SU-DHL-6 (cell line): ENCODE measurements around the gene RABGGTB.
"Not testable (repeated sequence)": the region's sequence is repeated elsewhere in the genome, so short reads cannot be mapped to it uniquely, and the experiment has no call there.

Source experiments
- H2AFZ ChIP-seq: fragments of 200-600 bp; sonication (generic); 2 replicates; pipeline ENCODE4 v1.6.1; 2014; ENCODE audit warnings: low read depth, mild to moderate bottlenecking, moderate library complexity, mixed read lengths, antibody characterized with exemption, low read length; ENCODE audit not compliant: severe bottlenecking
- H3F3A ChIP-seq: fragments of 200-600 bp; shearing (Covaris generic); 2 replicates; pipeline ENCODE4 v1.6.0; 2016; ENCODE audit warnings: antibody characterized with exemption, mild to moderate bottlenecking; ENCODE audit not compliant: insufficient read depth
- H3K27ac ChIP-seq: fragments of 200-600 bp; sonication (generic); 2 replicates; pipeline ENCODE4 v1.5.1; 2016; ENCODE audit warnings: low read depth, mild to moderate bottlenecking, low read length, moderate library complexity, mixed read lengths
- H3K27me3 ChIP-seq: fragments of 200-600 bp; sonication (generic), shearing (Covaris generic); 2 replicates; pipeline ENCODE4 v1.6.0; 2014; ENCODE audit warnings: mild to moderate bottlenecking, low read length
- H3K36me3 ChIP-seq: fragments of 200-600 bp; sonication (generic); 2 replicates; pipeline ENCODE4 v1.6.1; 2014; ENCODE audit warnings: mild to moderate bottlenecking, low read length, mixed read lengths
- H3K4me2 ChIP-seq: fragments of 300-600, 200-600 bp; shearing (Covaris generic), sonication (generic); 2 replicates; pipeline ENCODE4 v1.6.0; 2014; ENCODE audit warnings: low read length, low read depth, mild to moderate bottlenecking; ENCODE audit not compliant: poor library complexity, severe bottlenecking
- H3K4me3 ChIP-seq: fragments of 200-600 bp; sonication (generic); 2 replicates; pipeline ENCODE4 v1.5.1; 2014; ENCODE audit warnings: antibody characterized with exemption, low read length, mild to moderate bottlenecking, mixed read lengths; ENCODE audit not compliant: insufficient read depth, poor library complexity, severe bottlenecking
- H3K79me2 ChIP-seq: fragments of 200-600 bp; sonication (generic); 2 replicates; pipeline ENCODE4 v1.6.1; 2014; ENCODE audit warnings: mild to moderate bottlenecking, low read length, moderate library complexity; ENCODE audit not compliant: insufficient read depth
- H3K9ac ChIP-seq: fragments of 200-600 bp; sonication (generic); 2 replicates; pipeline ENCODE4 v1.7.0; 2014; ENCODE audit warnings: mild to moderate bottlenecking, low read length
- H3K9me2 ChIP-seq: fragments of 200-600 bp; sonication (generic); replicated peaks from 2 replicates; pipeline ENCODE4 v1.6.1; 2014; ENCODE audit warnings: low read length; ENCODE audit not compliant: insufficient read depth
- H3K9me3 ChIP-seq: fragments of 200-600 bp; sonication (generic); 2 replicates; pipeline ENCODE4 v1.6.1; 2014; ENCODE audit warnings: low read length, mixed read lengths; ENCODE audit not compliant: insufficient read depth
- H4K20me1 ChIP-seq: fragments of 200-600 bp; sonication (generic); 2 replicates; pipeline ENCODE4 v1.6.1; 2014; ENCODE audit warnings: low read depth, mild to moderate bottlenecking, antibody characterized with exemption, low read length, moderate library complexity, mixed read lengths
- EZH2phosphoT487 ChIP-seq: fragments of 200-600 bp; sonication (generic), shearing (Covaris generic); conservative IDR thresholded peaks from 2 replicates; pipeline ENCODE4 v1.6.1; 2018; ENCODE audit warnings: mild to moderate bottlenecking, antibody characterized with exemption, low read length, moderate library complexity, mixed read lengths
- TF ChIP-seq, protein P1 (sequence below): fragments of 200-600 bp; sonication (generic); IDR thresholded peaks from one replicate; pipeline ENCODE4 v1.5.1; 2017; ENCODE audit warnings: antibody characterized with exemption, mild to moderate bottlenecking, low read length, moderate library complexity; ENCODE audit not compliant: insufficient read depth, poor library complexity, severe bottlenecking

Gene RABGGTB

GRCh38 chr1:75811211-75811981 lies 25.3 kb downstream of the RABGGTB start:
- H3K79me2 ChIP-seq: no peaks in the 10 kb centered on the region
- TF ChIP-seq EZH2phosphoT487: no peak
- TF ChIP-seq, protein P1, sequence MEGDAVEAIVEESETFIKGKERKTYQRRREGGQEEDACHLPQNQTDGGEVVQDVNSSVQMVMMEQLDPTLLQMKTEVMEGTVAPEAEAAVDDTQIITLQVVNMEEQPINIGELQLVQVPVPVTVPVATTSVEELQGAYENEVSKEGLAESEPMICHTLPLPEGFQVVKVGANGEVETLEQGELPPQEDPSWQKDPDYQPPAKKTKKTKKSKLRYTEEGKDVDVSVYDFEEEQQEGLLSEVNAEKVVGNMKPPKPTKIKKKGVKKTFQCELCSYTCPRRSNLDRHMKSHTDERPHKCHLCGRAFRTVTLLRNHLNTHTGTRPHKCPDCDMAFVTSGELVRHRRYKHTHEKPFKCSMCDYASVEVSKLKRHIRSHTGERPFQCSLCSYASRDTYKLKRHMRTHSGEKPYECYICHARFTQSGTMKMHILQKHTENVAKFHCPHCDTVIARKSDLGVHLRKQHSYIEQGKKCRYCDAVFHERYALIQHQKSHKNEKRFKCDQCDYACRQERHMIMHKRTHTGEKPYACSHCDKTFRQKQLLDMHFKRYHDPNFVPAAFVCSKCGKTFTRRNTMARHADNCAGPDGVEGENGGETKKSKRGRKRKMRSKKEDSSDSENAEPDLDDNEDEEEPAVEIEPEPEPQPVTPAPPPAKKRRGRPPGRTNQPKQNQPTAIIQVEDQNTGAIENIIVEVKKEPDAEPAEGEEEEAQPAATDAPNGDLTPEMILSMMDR: no peak
- no peaks in the 10 kb centered on the region for H3K9me2 ChIP-seq
- H3K4me2 ChIP-seq: no peak overlapping the region
- no peaks in the 10 kb centered on the region for H3K36me3 ChIP-seq
- no peak overlapping the region for H3K27ac ChIP-seq
- H4K20me1 ChIP-seq: no peaks in the 10 kb centered on the region
- H3K4me3 ChIP-seq: no peak overlapping the region
- no peaks in the 10 kb centered on the region for H3K9me3 ChIP-seq
- H3F3A ChIP-seq: no peaks in the 10 kb centered on the region
- no peak overlapping the region for H2AFZ ChIP-seq
- no peak overlapping the region for H3K9ac ChIP-seq
- no peaks in the 10 kb centered on the region for H3K27me3 ChIP-seq

GRCh38 chr1:75812065-75812464 lies 26.0 kb downstream of the RABGGTB start:
- no peak overlapping the region for H3K4me3 ChIP-seq
- H4K20me1 ChIP-seq: no peaks in the 10 kb centered on the region
- H3F3A ChIP-seq: no peaks in the 10 kb centered on the region
- H3K27me3 ChIP-seq: no peaks in the 10 kb centered on the region
- TF ChIP-seq, protein P1: no peak
- TF ChIP-seq EZH2phosphoT487: no peak
- H3K27ac ChIP-seq: no peak overlapping the region
- H3K79me2 ChIP-seq: no peaks in the 10 kb centered on the region
- no peak overlapping the region for H3K9ac ChIP-seq
- H2AFZ ChIP-seq: no peak overlapping the region
- no peak overlapping the region for H3K4me2 ChIP-seq
- H3K36me3 ChIP-seq: no peaks in the 10 kb centered on the region
- no peaks in the 10 kb centered on the region for H3K9me2 ChIP-seq
- H3K9me3 ChIP-seq: no peaks in the 10 kb centered on the region

GRCh38 chr1:75823596-75823995 lies 37.5 kb downstream of the RABGGTB start:
- not testable (repeated sequence) for H3K9ac ChIP-seq, H3K4me3 ChIP-seq, H3K36me3 ChIP-seq

DNA sequence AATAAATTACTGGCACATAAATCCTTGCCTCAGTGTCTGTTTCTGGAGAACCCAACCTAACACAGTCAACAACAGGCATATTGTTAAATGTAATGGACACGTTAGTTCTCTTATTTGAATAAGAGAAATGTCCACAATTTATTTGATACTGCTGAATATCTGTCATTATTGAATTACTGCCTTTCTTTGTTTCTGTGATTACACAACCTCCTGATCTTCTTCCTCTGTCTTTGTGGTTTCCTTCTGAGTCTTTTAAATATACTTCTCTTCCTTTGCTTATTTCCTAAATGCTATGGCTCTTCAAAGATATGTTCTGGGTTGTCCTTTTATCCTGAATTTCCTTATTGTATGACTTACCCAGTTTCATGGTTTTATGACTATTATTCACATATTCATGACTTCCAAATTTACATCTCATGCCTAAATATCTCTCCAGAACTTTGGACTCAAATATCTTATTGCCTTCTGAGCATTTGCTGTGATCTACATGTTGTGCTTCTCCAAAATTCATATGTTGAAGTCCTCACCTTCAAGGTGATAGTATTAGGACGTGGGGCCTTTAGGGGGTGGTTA lies 50.6 kb downstream of the RABGGTB start:
- Histone ChIP-seq H3F3A (no peaks in the 10 kb centered on the region), H3K9me2 (no peaks in the 10 kb centered on the region), H3K27me3 (no peaks in the 10 kb centered on the region), H3K36me3 (no peaks in the 10 kb centered on the region), H3K4me3 (no peak overlapping the region), H3K27ac (no peak overlapping the region), H3K79me2 (no peaks in the 10 kb centered on the region), H3K4me2 (no peak overlapping the region), H3K9ac (no peak overlapping the region), H3K9me3 (no peaks in the 10 kb centered on the region), H4K20me1 (no peaks in the 10 kb centered on the region), H2AFZ (no peak overlapping the region)
- TF ChIP-seq, protein P1: no peak
- no peak for TF ChIP-seq EZH2phosphoT487

More at GRCh38 chr1:75823596-75823995, 37.5 kb downstream of the RABGGTB start:
- not testable (repeated sequence) for H3F3A ChIP-seq, H4K20me1 ChIP-seq, H3K27ac ChIP-seq, H3K27me3 ChIP-seq, H3K79me2 ChIP-seq, H3K9me2 ChIP-seq, H3K4me2 ChIP-seq, H3K9me3 ChIP-seq, H2AFZ ChIP-seq
